Limb (tissue), 2 donors: ENCODE results near the gene GABBR1.

Source experiments
- DNase-seq, 2 donors: peaks; one replicate each; pipeline ENCODE4 v3.0.0-alpha.2; 2016; ENCODE audit errors: extremely low spot score in 2 of 2

Gene GABBR1

GRCh38 chr6:29527564-29527963, 105.4 kb downstream of the GABBR1 start:
- DNase-seq: no peak

- DNase-seq: no peak
Observed at GRCh38 chr6:29527126-29527525, 105.9 kb downstream of the GABBR1 start.

- DNase-seq: no peak
Observed at GRCh38 chr6:29525311-29525639, 107.7 kb downstream of the GABBR1 start.

GRCh38 chr6:29524444-29525310, 108.3 kb downstream of the GABBR1 start:
- DNase-seq: no peak

- DNase-seq: no peak
Observed at GRCh38 chr6:29524044-29524443, 108.9 kb downstream of the GABBR1 start.

- DNase-seq: no peak
Observed at GRCh38 chr6:29522227-29522626, 110.8 kb downstream of the GABBR1 start.

- DNase-seq: no peak
Observed at GRCh38 chr6:29521006-29521680, 111.8 kb downstream of the GABBR1 start.

GRCh38 chr6:29520232-29520631, 112.8 kb downstream of the GABBR1 start:
- DNase-seq: no peak

GRCh38 chr6:29519291-29520010, 113.5 kb downstream of the GABBR1 start:
- no peak for DNase-seq

GRCh38 chr6:29517728-29518440, 115.1 kb downstream of the GABBR1 start:
- DNase-seq: no peak

- DNase-seq: no peak
Observed at GRCh38 chr6:29517245-29517644, 115.7 kb downstream of the GABBR1 start.

- no peak for DNase-seq
Observed at GRCh38 chr6:29516108-29516507, 116.9 kb downstream of the GABBR1 start.

- no peak for DNase-seq
Observed at GRCh38 chr6:29510746-29511300, 122.2 kb downstream of the GABBR1 start.

GRCh38 chr6:29510202-29510601, 122.8 kb downstream of the GABBR1 start:
- DNase-seq: no peak
